KOPT-K1 (cell line): Measurements from ENCODE around the gene ATP6V1B1.
"Not testable (repeated sequence)": the region's sequence is repeated elsewhere in the genome, so short reads cannot be mapped to it uniquely, and the experiment has no call there.

Experiments
- H3K27ac ChIP-seq: fragments of 200-600 bp; sonication (generic); 2 replicates; pipeline ENCODE4 v1.5.1; 2016; ENCODE audit warnings: antibody characterized with exemption, mild to moderate bottlenecking, low read depth, low read length; ENCODE audit not compliant: poor library complexity, severe bottlenecking
- H3K36me3 ChIP-seq: fragments of 200-600 bp; sonication (generic); 2 replicates; pipeline ENCODE4 v1.5.1; 2017; ENCODE audit warnings: antibody characterized with exemption, mild to moderate bottlenecking, low read length, moderate library complexity; ENCODE audit not compliant: insufficient read depth
- H3K9me3 ChIP-seq: fragments of 200-600 bp; sonication (generic); 2 replicates; pipeline ENCODE4 v1.5.1; 2017; ENCODE audit warnings: antibody characterized with exemption, low read length, mild to moderate bottlenecking; ENCODE audit not compliant: insufficient read depth, poor library complexity, severe bottlenecking

The ATP6V1B1 gene

GRCh38 chr2:71005271-71006202, 69.8 kb downstream of the ATP6V1B1 start:
- no peak overlapping the region for H3K27ac ChIP-seq
- H3K36me3 ChIP-seq = no peaks in the 10 kb centered on the region
- H3K9me3 ChIP-seq = no peaks in the 10 kb centered on the region

GRCh38 chr2:71006323-71006722, 70.6 kb downstream of the ATP6V1B1 start:
- Histone ChIP-seq H3K27ac (no peak overlapping the region), H3K9me3 (no peaks in the 10 kb centered on the region), H3K36me3 (no peaks in the 10 kb centered on the region)

GRCh38 chr2:71006955-71007799, 71.5 kb downstream of the ATP6V1B1 start:
- Histone ChIP-seq H3K9me3 (no peaks in the 10 kb centered on the region), H3K36me3 (no peaks in the 10 kb centered on the region), H3K27ac (no peak overlapping the region)

GRCh38 chr2:71008342-71008741, 72.6 kb downstream of the ATP6V1B1 start:
- H3K27ac ChIP-seq = no peak overlapping the region
- no peaks in the 10 kb centered on the region for H3K9me3 ChIP-seq
- no peaks in the 10 kb centered on the region for H3K36me3 ChIP-seq

- H3K9me3 ChIP-seq, H3K27ac ChIP-seq, H3K36me3 ChIP-seq: not testable (repeated sequence)
These were observed 76.1 kb downstream of the ATP6V1B1 start for GRCh38 chr2:71011786-71012185.
